KMS-11 (cell line): ENCODE results near the gene GLUD1.
"Not testable (repeated sequence)": the region's sequence is repeated elsewhere in the genome, so short reads cannot be mapped to it uniquely, and the experiment has no call there.

Source experiments
- H2AFZ ChIP-seq: fragments of 200-600 bp; sonication (generic); 2 replicates; pipeline ENCODE4 v1.6.1; 2016; ENCODE audit warnings: antibody characterized with exemption, mixed run types, low read depth
- H3K27ac ChIP-seq: fragments of 200-600 bp; sonication (generic); 2 replicates; pipeline ENCODE4 v1.6.1; 2016; ENCODE audit warnings: mild to moderate bottlenecking, mixed run types
- H3K27me3 ChIP-seq: fragments of 200-600 bp; sonication (generic); 2 replicates; pipeline ENCODE4 v1.6.1; 2017; ENCODE audit warnings: mild to moderate bottlenecking, low read depth, mixed run types, moderate library complexity; ENCODE audit not compliant: insufficient read depth
- H3K36me3 ChIP-seq: fragments of 200-600 bp; sonication (generic); 2 replicates; pipeline ENCODE4 v1.6.1; 2017; ENCODE audit warnings: mild to moderate bottlenecking, mixed run types; ENCODE audit not compliant: insufficient read depth
- H3K4me1 ChIP-seq: fragments of 200-600 bp; sonication (generic); 2 replicates; pipeline ENCODE4 v1.6.1; 2016; ENCODE audit warnings: mild to moderate bottlenecking, low read depth, mixed run types; ENCODE audit not compliant: poor library complexity, severe bottlenecking
- H3K4me2 ChIP-seq: fragments of 200-600 bp; sonication (generic); 2 replicates; pipeline ENCODE4 v1.7.0; 2016; ENCODE audit warnings: mild to moderate bottlenecking, mixed run types
- H3K4me3 ChIP-seq: fragments of 200-600 bp; sonication (generic); IDR thresholded peaks from 2 replicates; pipeline ENCODE4 v1.6.1; 2017; ENCODE audit warnings: low read depth, low read length, mixed read lengths; ENCODE audit not compliant: insufficient read depth
- H3K79me2 ChIP-seq: fragments of 200-600 bp; sonication (generic); 2 replicates; pipeline ENCODE4 v1.6.1; 2016; ENCODE audit warnings: low read depth, mixed run types; ENCODE audit not compliant: insufficient read depth
- H3K9ac ChIP-seq: fragments of 200-600 bp; sonication (generic); 2 replicates; pipeline ENCODE4 v1.6.1; 2016; ENCODE audit warnings: mild to moderate bottlenecking, mixed run types
- H4K20me1 ChIP-seq: fragments of 200-600 bp; sonication (generic); 2 replicates; pipeline ENCODE4 v1.6.1; 2016; ENCODE audit warnings: mild to moderate bottlenecking, mixed run types; ENCODE audit not compliant: insufficient read depth
- TF ChIP-seq, protein P1 (sequence below): fragments of 200-600 bp; sonication (generic); conservative IDR thresholded peaks from 2 replicates; pipeline ENCODE4 v1.6.1; 2017; ENCODE audit warnings: low read depth, mild to moderate bottlenecking, antibody characterized with exemption, low read length, moderate library complexity, mixed read lengths

GLUD1 gene

DNA sequence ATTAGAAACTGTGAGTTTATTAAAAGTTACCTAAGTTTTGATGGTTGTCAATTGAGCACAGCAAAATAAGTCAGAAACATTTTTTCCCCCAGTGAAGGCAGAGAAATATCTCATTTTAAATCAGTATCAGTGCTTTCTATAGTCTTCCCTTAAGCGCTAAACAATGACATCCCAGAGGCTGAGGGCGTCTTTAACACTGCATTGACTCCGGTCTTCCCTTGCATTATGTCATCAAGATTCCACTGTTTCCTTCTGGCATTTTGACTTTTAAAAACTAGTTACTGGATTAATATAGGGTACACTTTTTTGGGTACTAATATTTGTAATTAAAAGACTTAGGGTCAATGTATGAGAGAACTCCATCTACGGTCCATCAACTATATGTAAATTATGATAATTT is 3.9 kb downstream of the GLUD1 start:
- Histone ChIP-seq H3K9ac (no peak overlapping the region), H3K4me1 (peaks cover 32% of the 10 kb centered on the region), H3K4me2 (peak overlapping the region; percentile 92; the same call in 1 of the 2 replicates), H2AFZ (no peak overlapping the region), H3K79me2 (peaks cover 85% of the 10 kb centered on the region), H4K20me1 (0 out of 2 replicates have a peak, but pooled peaks cover 7% of the 10 kb centered on the region), H3K36me3 (no peaks in the 10 kb centered on the region), H3K4me3 (no peak overlapping the region), H3K27ac (no peak overlapping the region), H3K27me3 (no peaks in the 10 kb centered on the region)
- TF ChIP-seq, protein P1, sequence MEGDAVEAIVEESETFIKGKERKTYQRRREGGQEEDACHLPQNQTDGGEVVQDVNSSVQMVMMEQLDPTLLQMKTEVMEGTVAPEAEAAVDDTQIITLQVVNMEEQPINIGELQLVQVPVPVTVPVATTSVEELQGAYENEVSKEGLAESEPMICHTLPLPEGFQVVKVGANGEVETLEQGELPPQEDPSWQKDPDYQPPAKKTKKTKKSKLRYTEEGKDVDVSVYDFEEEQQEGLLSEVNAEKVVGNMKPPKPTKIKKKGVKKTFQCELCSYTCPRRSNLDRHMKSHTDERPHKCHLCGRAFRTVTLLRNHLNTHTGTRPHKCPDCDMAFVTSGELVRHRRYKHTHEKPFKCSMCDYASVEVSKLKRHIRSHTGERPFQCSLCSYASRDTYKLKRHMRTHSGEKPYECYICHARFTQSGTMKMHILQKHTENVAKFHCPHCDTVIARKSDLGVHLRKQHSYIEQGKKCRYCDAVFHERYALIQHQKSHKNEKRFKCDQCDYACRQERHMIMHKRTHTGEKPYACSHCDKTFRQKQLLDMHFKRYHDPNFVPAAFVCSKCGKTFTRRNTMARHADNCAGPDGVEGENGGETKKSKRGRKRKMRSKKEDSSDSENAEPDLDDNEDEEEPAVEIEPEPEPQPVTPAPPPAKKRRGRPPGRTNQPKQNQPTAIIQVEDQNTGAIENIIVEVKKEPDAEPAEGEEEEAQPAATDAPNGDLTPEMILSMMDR: no peak

DNA sequence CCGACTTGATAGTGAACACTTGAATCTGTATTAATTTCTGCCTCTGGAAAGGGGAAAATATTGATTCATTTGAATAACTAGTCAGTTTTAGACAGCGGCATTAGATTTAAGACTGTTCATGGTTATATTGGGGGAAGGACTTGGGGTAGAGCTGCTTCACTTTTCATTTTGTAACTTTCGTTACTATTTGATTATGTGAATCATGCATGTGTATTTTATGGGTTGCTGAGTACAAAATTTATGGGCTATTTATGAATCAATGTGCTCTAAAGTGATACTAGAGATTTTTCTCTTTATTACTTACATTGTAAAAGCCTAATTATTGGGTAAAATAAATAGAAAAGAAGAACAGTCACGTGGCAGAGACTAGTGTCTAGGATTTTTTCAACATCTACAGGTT is 4.9 kb downstream of the GLUD1 start:
- H3K9ac ChIP-seq: no peak overlapping the region
- TF ChIP-seq, protein P1: no peak
- H4K20me1 ChIP-seq: 0 out of 2 replicates have a peak, but pooled peaks cover 7% of the 10 kb centered on the region
- peaks cover 41% of the 10 kb centered on the region for H3K4me1 ChIP-seq
- H3K36me3 ChIP-seq: no peaks in the 10 kb centered on the region
- H3K4me3 ChIP-seq: no peak overlapping the region
- no peak overlapping the region for H3K27ac ChIP-seq
- H3K27me3 ChIP-seq: no peaks in the 10 kb centered on the region
- H3K79me2 ChIP-seq: peaks cover 92% of the 10 kb centered on the region
- H3K4me2 ChIP-seq: no peak overlapping the region
- H2AFZ ChIP-seq: no peak overlapping the region

- Histone ChIP-seq H3K36me3 (no peaks in the 10 kb centered on the region), H3K4me3 (no peak overlapping the region), H4K20me1 (no peaks in the 10 kb centered on the region), H2AFZ (no peak overlapping the region), H3K79me2 (peaks cover 86% of the 10 kb centered on the region), H3K27ac (peak overlapping the region; percentile 83; the same call in 1 of the 2 replicates), H3K9ac (no peak overlapping the region), H3K4me1 (peaks cover 51% of the 10 kb centered on the region), H3K27me3 (no peaks in the 10 kb centered on the region), H3K4me2 (0 out of 2 replicates have a peak overlapping the region, but pooled peaks have one; percentile 17)
- TF ChIP-seq, protein P1: no peak
These were observed 9.1 kb downstream of the GLUD1 start for GRCh38 chr10:87085537-87085936.

DNA sequence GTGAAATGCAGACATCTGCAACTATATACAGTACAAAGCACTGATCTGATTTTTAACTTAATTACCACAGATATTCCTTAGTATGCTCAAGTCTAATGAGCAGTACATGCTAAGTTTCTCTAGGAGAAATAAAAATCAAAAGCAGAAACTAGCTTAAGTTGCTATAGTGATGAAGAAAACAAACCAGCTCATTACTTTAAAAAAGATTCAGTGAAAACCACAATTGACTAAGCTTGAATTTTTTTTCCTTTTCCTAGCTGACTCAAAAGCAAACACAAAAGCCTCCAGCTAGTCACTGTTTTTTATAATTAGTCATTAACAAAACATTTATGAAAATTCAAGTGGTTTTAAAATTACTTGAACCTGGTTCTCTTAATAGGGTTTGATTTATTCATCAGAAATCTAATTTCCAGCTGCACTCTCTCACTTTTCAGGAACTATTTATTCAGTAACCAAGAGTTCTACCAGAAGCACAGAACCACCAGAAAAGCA is 10.3 kb downstream of the GLUD1 start:
- H3K4me1 ChIP-seq: peaks cover 47% of the 10 kb centered on the region
- H3K79me2 ChIP-seq: peaks cover 76% of the 10 kb centered on the region
- H3K27me3 ChIP-seq, H2AFZ ChIP-seq, H3K4me3 ChIP-seq, H4K20me1 ChIP-seq, H3K36me3 ChIP-seq: not testable (repeated sequence)
- H3K4me2 ChIP-seq: peak overlapping the region; percentile 50
- peak overlapping the region; percentile 48 for H3K9ac ChIP-seq
- H3K27ac ChIP-seq: peak overlapping the region; percentile 83

GRCh38 chr10:87083576-87084290 is 10.9 kb downstream of the GLUD1 start:
- H2AFZ ChIP-seq, H4K20me1 ChIP-seq, H3K36me3 ChIP-seq, H3K27me3 ChIP-seq, H3K4me3 ChIP-seq: not testable (repeated sequence)
- Histone ChIP-seq H3K9ac (peak overlapping the region; percentile 48), H3K79me2 (peaks cover 74% of the 10 kb centered on the region), H3K27ac (peak overlapping the region; percentile 83), H3K4me2 (peak overlapping the region; percentile 50; the same call in 1 of the 2 replicates), H3K4me1 (peaks cover 44% of the 10 kb centered on the region)

- not testable (repeated sequence) for H3K36me3 ChIP-seq, H3K4me3 ChIP-seq, H2AFZ ChIP-seq, H3K27me3 ChIP-seq, H3K9ac ChIP-seq, H4K20me1 ChIP-seq
- Histone ChIP-seq H3K79me2 (peaks cover 73% of the 10 kb centered on the region), H3K27ac (peak overlapping the region; percentile 83), H3K4me1 (peaks cover 48% of the 10 kb centered on the region), H3K4me2 (peak overlapping the region; percentile 55; the same call in 1 of the 2 replicates)
These were observed 12.4 kb downstream of the GLUD1 start for GRCh38 chr10:87082219-87082618.

DNA sequence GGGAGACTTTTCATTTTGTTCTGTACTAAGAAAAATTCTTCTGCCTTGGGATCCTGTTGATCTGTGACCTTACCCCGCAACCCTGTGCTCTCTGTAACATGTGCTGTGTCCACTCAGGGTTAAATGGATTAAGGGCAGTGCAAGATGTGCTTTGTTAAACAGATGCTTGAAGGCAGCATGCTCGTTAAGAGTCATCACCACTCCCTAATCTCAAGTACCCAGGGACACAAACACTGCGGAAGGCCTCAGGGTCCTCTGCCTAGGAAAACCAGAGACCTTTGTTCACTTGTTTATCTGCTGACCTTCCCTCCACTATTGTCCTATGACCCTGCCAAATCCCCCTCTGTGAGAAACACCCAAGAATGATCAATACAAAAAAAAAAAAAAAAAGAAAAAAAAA is 13.1 kb downstream of the GLUD1 start:
- H3K27me3 ChIP-seq, H3K4me3 ChIP-seq, H3K36me3 ChIP-seq, H3K9ac ChIP-seq, H3K4me2 ChIP-seq, H4K20me1 ChIP-seq, H2AFZ ChIP-seq: not testable (repeated sequence)
- H3K4me1 ChIP-seq: peaks cover 48% of the 10 kb centered on the region
- H3K27ac ChIP-seq: peak overlapping the region; percentile 83; the same call in 1 of the 2 replicates
- H3K79me2 ChIP-seq: peaks cover 66% of the 10 kb centered on the region
